SK-N-SH (cell line): Measurements from ENCODE around the gene MTF1. TPM values are rescaled to one million over a fixed set of nuclear protein-coding genes. Genes with fewer than 3 reads are reported as not detected.

ENCODE experiments used
- CTCF ChIA-PET: fragments of 300-600, 350-600 bp; formaldehyde crosslinking; extraction: SDS; loops from one replicate; lab custom pipeline; 2021; lab: Yijun Ruan, JAX
- POLR2A ChIA-PET: fragments of 350-600 bp; sonication (Branson Sonifier 250); formaldehyde crosslinking; extraction: SDS; loops from one replicate; lab custom pipeline; 2020; ENCODE audit warnings: antibody characterized with exemption, inconsistent platforms; lab: Yijun Ruan, JAX
- DNase-seq: peaks from one replicate; pipeline ENCODE4 v3.0.0; 2012
- H2AFZ ChIP-seq: fragments of 200-600 bp; sonication (generic); 2 replicates; pipeline ENCODE4 v1.8.1; 2016; ENCODE audit warnings: antibody characterized with exemption, mild to moderate bottlenecking, low read depth
- H3F3A ChIP-seq: fragments of 200-600 bp; sonication (generic); replicated peaks from 2 replicates; pipeline ENCODE3; 2016; ENCODE audit warnings: antibody characterized with exemption, mild to moderate bottlenecking; ENCODE audit not compliant: insufficient read depth
- H3K27ac ChIP-seq, 2 experiments: fragments of 200-500 bp in 1 of 2; fragments of 200-600 bp in 1 of 2; sonication (Bioruptor generic) in 1 of 2; sonication (generic), shearing (Covaris generic) in 1 of 2; 2 replicates each; pipeline versions ENCODE4 v1.5.1 to v1.6.1; 2014 to 2016; ENCODE audit warnings: low read depth in 2 of 2, inconsistent platforms in 1 of 2, low read length in 1 of 2, mild to moderate bottlenecking in 1 of 2, mixed read lengths in 1 of 2
- H3K27me3 ChIP-seq: fragments of 200-600 bp; sonication (generic), shearing (Covaris generic); 2 replicates; pipeline ENCODE4 v1.6.1; 2016; ENCODE audit warnings: mixed run types; ENCODE audit not compliant: insufficient read depth
- H3K36me3 ChIP-seq, 2 experiments: fragments of 200-500 bp in 1 of 2; fragments of 200-600 bp in 1 of 2; sonication (Bioruptor generic) in 1 of 2; sonication (generic) in 1 of 2; replicated peaks in 1 of 2; 2 replicates each; pipeline versions ENCODE3 to v1.5.1; 2014 to 2016; ENCODE audit warnings: low read length in 1 of 2, mild to moderate bottlenecking in 1 of 2; ENCODE audit not compliant: insufficient read depth in 2 of 2, control insufficient read depth in 1 of 2
- H3K4me1 ChIP-seq, 2 experiments: fragments of 200-500 bp in 1 of 2; fragments of 200-600 bp in 1 of 2; sonication (Bioruptor generic) in 1 of 2; sonication (generic), shearing (Covaris generic) in 1 of 2; 2 replicates each; pipeline versions ENCODE4 v1.5.1 to v1.6.1; 2014 to 2016; ENCODE audit warnings: low read depth in 1 of 2, low read length in 1 of 2, mixed run types in 1 of 2; ENCODE audit not compliant: insufficient read depth in 2 of 2, control insufficient read depth in 1 of 2
- H3K4me2 ChIP-seq: fragments of 200-600 bp; sonication (generic), shearing (Covaris generic); 2 replicates; pipeline ENCODE4 v1.6.1; 2017; ENCODE audit warnings: mixed run types
- H3K4me3 ChIP-seq, 2 experiments: fragments of 200-500 bp in 1 of 2; fragments of 200-600 bp in 1 of 2; sonication (Bioruptor generic) in 1 of 2; sonication (generic), shearing (Covaris generic) in 1 of 2; 2 replicates each; pipeline versions ENCODE4 v1.5.1 to v1.8.1; 2014 to 2016; ENCODE audit warnings: low read depth in 2 of 2, inconsistent platforms in 1 of 2, low read length in 1 of 2, mild to moderate bottlenecking in 1 of 2, mixed read lengths in 1 of 2, moderate library complexity in 1 of 2
- H3K79me2 ChIP-seq: fragments of 200-600 bp; sonication (generic); 2 replicates; pipeline ENCODE4 v1.8.1; 2017; ENCODE audit warnings: mild to moderate bottlenecking; ENCODE audit not compliant: insufficient read depth
- H3K9ac ChIP-seq: fragments of 200-600 bp; sonication (generic); 2 replicates; pipeline ENCODE4 v1.6.1; 2017; ENCODE audit warnings: mixed run types
- H3K9me2 ChIP-seq: fragments of 200-600 bp; sonication (generic); 2 replicates; pipeline ENCODE4 v1.6.1; 2017; ENCODE audit warnings: mixed run types
- H3K9me3 ChIP-seq: fragments of 200-600 bp; sonication (generic); 2 replicates; pipeline ENCODE4 v1.6.1; 2017; ENCODE audit warnings: mixed run types, mild to moderate bottlenecking, moderate library complexity
- H4K20me1 ChIP-seq: fragments of 200-600 bp; sonication (generic); 2 replicates; pipeline ENCODE4 v1.6.1; 2017; ENCODE audit warnings: mild to moderate bottlenecking, mixed run types; ENCODE audit not compliant: insufficient read depth
- CTCF ChIP-seq: fragments of 200-600 bp; sonication (generic); IDR thresholded peaks from 2 replicates; pipeline ENCODE4 v1.6.1; 2017; ENCODE audit warnings: antibody characterized with exemption, mild to moderate bottlenecking, moderate library complexity
- ELF1 ChIP-seq: IDR thresholded peaks from 2 replicates; pipeline ENCODE4 v1.4.0; 2012
- EZH2phosphoT487 ChIP-seq: fragments of 200-600 bp; sonication (generic); IDR thresholded peaks from 2 replicates; pipeline ENCODE4 v1.6.1; 2017; ENCODE audit warnings: low read depth, mixed run types, mild to moderate bottlenecking, antibody characterized with exemption, moderate library complexity, borderline replicate concordance
- FOXJ3 ChIP-seq: sonication (generic); formaldehyde crosslinking; IDR thresholded peaks from 2 replicates; pipeline ENCODE4 v1.5.1; 2020; ENCODE audit warnings: mild to moderate bottlenecking, missing genetic modification reagents
- FOXM1 ChIP-seq: IDR thresholded peaks from 2 replicates; pipeline ENCODE4 v1.4.0; 2012; ENCODE audit warnings: low read depth, mild to moderate bottlenecking
- IRF3 ChIP-seq: fragments of 150-350 bp; IDR thresholded peaks from 2 replicates; pipeline ENCODE4 v1.6.1; 2016; ENCODE audit warnings: mild to moderate bottlenecking, low read depth, low read length
- MEF2A ChIP-seq: IDR thresholded peaks from 2 replicates; pipeline ENCODE4 v1.4.0; 2012; ENCODE audit warnings: low read depth, borderline replicate concordance
- MXI1 ChIP-seq: IDR thresholded peaks from 2 replicates; pipeline ENCODE4 v1.6.1; 2012; ENCODE audit warnings: mild to moderate bottlenecking, low read depth, low read length, improper control_type of control experiment
- POLR2AphosphoS5 ChIP-seq: IDR thresholded peaks from 2 replicates; pipeline ENCODE4 v1.6.1; 2012; ENCODE audit warnings: low read depth, low read length
- RAD21 ChIP-seq: IDR thresholded peaks from 2 replicates; pipeline ENCODE4 v1.6.1; 2012; ENCODE audit warnings: mild to moderate bottlenecking, low read length
- RCOR1 ChIP-seq: fragments of 150-350 bp; IDR thresholded peaks from 2 replicates; pipeline ENCODE4 v1.6.1; 2017; ENCODE audit warnings: antibody characterized with exemption, low read length
- RXRA ChIP-seq: IDR thresholded peaks from 2 replicates; pipeline ENCODE4 v1.4.0; 2012; ENCODE audit warnings: low read depth, mild to moderate bottlenecking, borderline replicate concordance
- SIN3A ChIP-seq: IDR thresholded peaks from 2 replicates; pipeline ENCODE4 v1.6.1; 2012; ENCODE audit warnings: low read depth, mild to moderate bottlenecking, low read length, moderate library complexity, borderline replicate concordance
- SMC3 ChIP-seq: IDR thresholded peaks from 2 replicates; pipeline ENCODE4 v1.6.1; 2012; ENCODE audit warnings: low read depth, low read length, improper control_type of control experiment
- TAF1 ChIP-seq: IDR thresholded peaks from 2 replicates; pipeline ENCODE4 v1.6.1; 2012; ENCODE audit warnings: low read depth, mild to moderate bottlenecking, low read length, moderate library complexity, borderline replicate concordance
- TEAD4 ChIP-seq: IDR thresholded peaks from 2 replicates; pipeline ENCODE4 v1.4.0; 2012; ENCODE audit warnings: mild to moderate bottlenecking, borderline replicate concordance; ENCODE audit not compliant: insufficient read depth
- YY1 ChIP-seq: IDR thresholded peaks from 2 replicates; pipeline ENCODE4 v1.4.0; 2012; ENCODE audit warnings: low read depth, mild to moderate bottlenecking
- WGBS: methylation state at CpG from one replicate; pipeline ENCODE4 v1.1.6; 2017; ENCODE audit warnings: low lambda C conversion rate; 5-methylcytosine and 5-hydroxymethylcytosine counted together
- polyA plus RNA-seq, 3 experiments: library from polyadenylated mRNA; depleted of rRNA; stranded (reverse); fragments of >200 nt; gene quantifications; 2 replicates each; pipeline ENCODE4 v1.2.3, GENCODE V29; 2012

The MTF1 gene
- polyA plus RNA-seq, 1 of the 3 experiments (the other 2 are of a cell fraction), result 5.0 TPM

GRCh38 chr1:37828410-37829074 lies 30.9 kb downstream of the MTF1 start:
- Histone ChIP-seq H3K36me3 (peaks cover 42 to 48% of the 10 kb centered on the region in 2 experiments), H3K9me2 (no peaks in the 10 kb centered on the region)
- no peak for DNase-seq
- CTCF ChIA-PET, result interaction anchor here (0.7 to 1.3 kb wide), 3 partner anchors 17 to 31 kb away, joined by 3 to 4 read pairs (median 4); partner anchors contain the start of gene MTF1
- WGBS, result 95% methylated on average over 12 of the region's 12 CpGs
- TF ChIP-seq POLR2AphosphoS5 (no peak), EZH2phosphoT487 (no peak), MEF2A (no peak), ELF1 (no peak), MXI1 (no peak), IRF3 (no peak), RAD21 (no peak), CTCF (no peak), FOXM1 (no peak), FOXJ3 (no peak), SIN3A (no peak), YY1 (no peak), TAF1 (no peak), TEAD4 (no peak), RCOR1 (no peak), RXRA (no peak), SMC3 (no peak)
- TF ChIP-seq, all 33 proteins: peak for 0
- Histone ChIP-seq H2AFZ (no peak overlapping the region), H3F3A (peaks cover 5% of the 10 kb centered on the region), H4K20me1 (no peaks in the 10 kb centered on the region), H3K4me1 (no peaks in the 10 kb centered on the region), H3K4me2 (no peak overlapping the region), H3K9me3 (no peaks in the 10 kb centered on the region), H3K9ac (no peak overlapping the region), H3K27me3 (no peaks in the 10 kb centered on the region), H3K79me2 (no peaks in the 10 kb centered on the region), H3K27ac (no peak overlapping the region), H3K4me3 (no peak overlapping the region)
- POLR2A ChIA-PET, result interaction anchor here (1.0 kb wide), 1 partner anchor 31 kb away, joined by 3 read pairs; the partner anchor contains the start of gene MTF1
